Astrocyte (in vitro differentiated cells and primary cell): ENCODE measurements around the gene TFAP2D.

Experiments used
- CTCF ChIP-seq: IDR thresholded peaks from 2 replicates; pipeline ENCODE4 v1.5.1; 2011; ENCODE audit warnings: low read depth, mild to moderate bottlenecking, inconsistent platforms, low read length, moderate library complexity; ENCODE audit not compliant: insufficient read depth
- EZH2 ChIP-seq: IDR thresholded peaks from 2 replicates; pipeline ENCODE4 v1.6.1; 2012; ENCODE audit warnings: mild to moderate bottlenecking, low read length, inconsistent platforms; ENCODE audit not compliant: insufficient read depth

GRCh38 chr6:50721978-50722377, 8.7 kb downstream of the TFAP2D start:
- TF ChIP-seq CTCF (no peak), EZH2 (no peak)
